NCI-H69 (cell line): Measurements from ENCODE around the gene REXO1.
A peak's percentile ranks its signal among the peaks of the same experiment; 100 is the strongest.
"Not testable (repeated sequence)": the region's sequence is repeated elsewhere in the genome, so short reads cannot be mapped to it uniquely, and the experiment has no call there.

Experiments used
- DNase-seq: peaks from one replicate; lab custom pipeline; 2025; lab: John Stamatoyannopoulos, UW

Gene REXO1

GRCh38 chr19:1876496-1877279, 28.4 kb upstream of the REXO1 start:
- peak; percentile 76 for DNase-seq

GRCh38 chr19:1875646-1876495, 27.6 kb upstream of the REXO1 start:
- DNase-seq, result peak; percentile 95

- DNase-seq, result not testable (repeated sequence)
These were observed 27.0 kb upstream of the REXO1 start for GRCh38 chr19:1875265-1875645.

- no peak for DNase-seq
These were observed 26.4 kb upstream of the REXO1 start for GRCh38 chr19:1874554-1875185.

GRCh38 chr19:1873524-1874473, 25.5 kb upstream of the REXO1 start:
- DNase-seq, result no peak

- DNase-seq, result no peak
These were observed 24.7 kb upstream of the REXO1 start for GRCh38 chr19:1872807-1873523.

GRCh38 chr19:1871630-1872029, 23.3 kb upstream of the REXO1 start:
- DNase-seq, result no peak

- DNase-seq, result no peak
These were observed 22.9 kb upstream of the REXO1 start for GRCh38 chr19:1871140-1871597.

- DNase-seq, result no peak
These were observed 20.7 kb upstream of the REXO1 start for GRCh38 chr19:1868971-1869370.

- no peak for DNase-seq
These were observed 19.1 kb upstream of the REXO1 start for GRCh38 chr19:1867349-1867724.

- DNase-seq, result no peak
These were observed 18.5 kb upstream of the REXO1 start for GRCh38 chr19:1866693-1867348.

- DNase-seq, result no peak
These were observed 17.1 kb upstream of the REXO1 start for GRCh38 chr19:1865172-1866010.

GRCh38 chr19:1864480-1865171, 16.3 kb upstream of the REXO1 start:
- peak; percentile 76 for DNase-seq

GRCh38 chr19:1863638-1864479, 15.6 kb upstream of the REXO1 start:
- DNase-seq, result peak; percentile 100

GRCh38 chr19:1863328-1863637, 15.0 kb upstream of the REXO1 start, which contains the start of gene KLF16:
TSS of gene KLF16 (minus strand) at chr19:1863579. CDS start at chr19:1863497, 82 bp downstream.
- DNase-seq, result no peak

- DNase-seq, result peak; percentile 85
These were observed 14.4 kb upstream of the REXO1 start for GRCh38 chr19:1862424-1863327.

- DNase-seq, result no peak
These were observed 13.8 kb upstream of the REXO1 start for GRCh38 chr19:1862068-1862423.
